Brain pericyte (primary cell): ENCODE data around the gene ERI3.

Experiments
- DNase-seq: peaks from one replicate; pipeline ENCODE4 v3.0.0-alpha.2; 2012; ENCODE audit warnings: low read depth, low spot score

ERI3 gene

GRCh38 chr1:44351289-44351688, 3.8 kb downstream of the ERI3 start:
- DNase-seq = no peak

GRCh38 chr1:44348061-44348485, 7.0 kb downstream of the ERI3 start:
- no peak for DNase-seq

DNA sequence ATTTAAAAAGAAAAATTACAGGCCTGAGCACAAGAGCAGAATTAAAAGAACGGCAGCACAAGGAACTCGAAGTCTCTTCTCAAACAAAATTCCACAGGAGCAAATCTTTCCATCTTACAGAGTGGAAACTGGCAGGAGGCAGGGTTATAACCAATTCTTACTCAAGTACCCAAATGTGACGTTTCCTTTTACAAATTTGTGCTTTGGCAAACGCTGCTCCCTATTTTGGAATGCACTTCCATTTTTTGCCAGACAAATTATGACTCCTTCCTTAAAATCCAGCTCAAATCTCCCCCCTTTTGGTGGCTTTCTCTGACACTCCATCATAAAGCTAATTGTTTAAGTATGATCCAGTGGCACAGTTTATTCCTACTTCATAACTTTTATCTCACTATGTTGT, 7.8 kb downstream of the ERI3 start:
- no peak for DNase-seq

GRCh38 chr1:44346878-44347277, 8.2 kb downstream of the ERI3 start:
- DNase-seq = no peak

- DNase-seq = no peak
These were observed 8.9 kb downstream of the ERI3 start for GRCh38 chr1:44346184-44346583.

DNA sequence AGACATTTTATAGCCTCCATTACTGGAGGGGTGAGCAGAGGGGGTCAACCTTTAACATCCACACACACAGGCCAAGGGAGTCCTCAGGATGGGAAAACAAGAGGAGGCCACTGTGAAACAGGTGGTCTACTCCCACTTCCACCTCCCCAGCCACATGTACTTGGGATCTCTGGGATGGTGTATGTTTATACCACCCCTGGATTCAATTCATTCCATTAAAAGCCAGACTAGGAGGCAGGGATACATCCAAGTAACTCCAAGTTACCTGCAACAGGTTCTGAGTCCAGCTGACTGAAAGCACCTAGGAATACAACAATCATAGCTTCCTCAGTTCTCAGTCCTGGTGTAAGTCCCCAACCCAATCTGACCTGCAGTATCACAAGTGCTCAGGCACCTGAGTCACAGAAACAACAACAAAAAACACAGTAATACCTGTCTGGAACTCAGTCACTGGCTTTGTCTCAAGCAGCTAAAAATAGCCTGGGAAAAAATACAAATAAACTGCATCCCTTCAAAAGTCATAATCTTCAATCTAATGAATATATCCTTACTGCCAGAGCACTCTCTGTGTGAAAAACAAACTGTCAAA, 9.8 kb downstream of the ERI3 start:
- no peak for DNase-seq

GRCh38 chr1:44339731-44340130, 15.3 kb downstream of the ERI3 start:
- DNase-seq = no peak

GRCh38 chr1:44338136-44338535, 16.9 kb downstream of the ERI3 start:
- DNase-seq = no peak

GRCh38 chr1:44336668-44337067, 18.4 kb downstream of the ERI3 start:
- no peak for DNase-seq

- no peak for DNase-seq
These were observed 20.1 kb downstream of the ERI3 start for GRCh38 chr1:44334968-44335367.

DNA sequence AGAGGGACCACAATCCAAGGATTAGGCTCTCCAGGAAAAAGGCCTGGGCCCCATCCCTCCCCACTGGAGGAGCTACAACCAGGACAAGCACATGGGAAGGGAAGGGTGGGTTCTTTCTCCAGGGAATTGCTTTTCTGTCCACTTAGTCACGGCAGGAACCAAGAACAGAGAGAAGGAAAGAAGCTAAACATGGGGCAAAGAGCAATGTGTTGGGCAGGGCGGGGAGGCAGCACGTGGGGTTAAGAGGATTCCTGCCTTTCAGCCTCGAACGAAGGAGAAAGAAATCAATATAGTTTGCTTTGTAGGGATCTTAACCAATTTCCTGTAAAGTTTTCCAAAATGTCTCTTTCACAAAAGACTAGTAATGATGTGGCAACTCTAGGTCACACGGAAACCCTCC, 21.7 kb downstream of the ERI3 start:
- DNase-seq = no peak

DNA sequence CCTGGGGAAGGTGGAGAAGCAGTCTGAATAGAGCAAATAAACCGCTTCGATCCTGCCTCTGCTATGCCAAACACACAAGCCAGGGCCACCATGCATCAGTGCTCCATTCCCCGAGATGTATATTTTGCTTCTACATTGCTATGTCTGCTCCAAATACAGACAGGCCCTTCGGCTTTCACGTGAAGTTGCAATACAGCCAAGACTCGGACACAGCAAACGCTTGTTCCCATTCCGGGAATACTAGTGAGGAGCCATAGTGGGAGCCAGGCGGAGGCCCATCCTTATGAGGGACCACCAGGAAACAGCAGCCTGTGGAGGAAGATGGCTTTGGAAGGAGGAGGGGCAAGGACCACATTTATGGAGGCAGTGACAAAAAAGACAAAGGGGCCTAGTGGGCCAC, 22.6 kb downstream of the ERI3 start:
- no peak for DNase-seq

DNA sequence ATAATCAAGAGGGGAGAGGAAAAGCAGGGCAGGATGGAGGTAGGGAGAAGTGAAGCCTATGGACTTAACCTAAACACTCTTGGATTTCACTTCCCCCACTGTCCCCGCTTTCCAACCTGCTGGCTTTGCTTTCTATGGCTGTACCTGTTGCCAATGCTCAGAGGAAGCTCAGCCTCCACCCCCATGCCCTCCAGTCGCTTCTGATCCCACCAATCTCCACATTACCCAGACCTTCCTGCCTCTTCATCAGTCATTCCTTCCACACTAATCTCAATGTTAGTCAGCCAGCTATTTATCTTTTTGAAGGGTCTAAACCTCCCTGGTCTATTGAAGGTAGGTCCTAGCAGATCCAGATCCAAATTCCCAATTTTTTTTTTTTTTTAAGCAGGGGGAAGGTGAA, 24.1 kb downstream of the ERI3 start:
- DNase-seq = no peak

GRCh38 chr1:44328671-44329416, 26.2 kb downstream of the ERI3 start:
- DNase-seq = no peak

- DNase-seq = peak; percentile 95
These were observed 27.2 kb downstream of the ERI3 start for GRCh38 chr1:44327679-44328491.

- no peak for DNase-seq
These were observed 28.1 kb downstream of the ERI3 start for GRCh38 chr1:44326821-44327465.

DNA sequence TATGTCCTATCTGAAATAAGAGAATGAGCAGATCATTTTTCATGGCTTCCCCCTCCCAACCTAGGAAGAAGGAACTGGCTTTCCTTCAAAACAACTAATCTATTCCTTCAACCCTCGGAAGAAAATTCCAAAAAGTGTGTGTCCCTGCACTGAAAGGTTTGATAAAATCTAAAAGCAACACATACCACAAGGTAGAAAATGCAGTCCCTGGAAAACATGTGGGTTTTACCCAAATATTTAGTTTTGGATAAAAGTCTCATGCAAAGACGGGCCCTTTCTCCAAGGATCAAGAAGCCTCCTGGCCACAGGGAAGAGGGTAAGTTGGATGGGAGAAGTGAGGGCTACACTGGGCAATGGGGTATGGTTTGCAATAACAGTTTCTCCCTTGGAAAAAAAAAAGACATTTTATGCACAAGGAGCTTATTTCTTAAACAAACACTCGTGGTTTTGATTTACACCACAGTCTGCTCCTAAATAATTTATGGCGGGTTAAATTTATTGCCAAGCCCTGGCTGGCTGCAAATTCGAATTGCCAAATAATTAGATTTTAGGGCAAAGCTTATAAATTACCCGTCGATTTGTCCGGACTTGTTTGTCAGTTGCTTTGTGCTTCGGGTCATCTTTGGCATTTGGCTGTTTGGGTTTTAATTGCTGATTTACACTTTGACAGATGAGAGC, 28.9 kb downstream of the ERI3 start:
- DNase-seq = no peak

- DNase-seq = no peak
These were observed 31.1 kb downstream of the ERI3 start for GRCh38 chr1:44323947-44324346.

- no peak for DNase-seq
These were observed 32.7 kb downstream of the ERI3 start for GRCh38 chr1:44322367-44322766.

DNA sequence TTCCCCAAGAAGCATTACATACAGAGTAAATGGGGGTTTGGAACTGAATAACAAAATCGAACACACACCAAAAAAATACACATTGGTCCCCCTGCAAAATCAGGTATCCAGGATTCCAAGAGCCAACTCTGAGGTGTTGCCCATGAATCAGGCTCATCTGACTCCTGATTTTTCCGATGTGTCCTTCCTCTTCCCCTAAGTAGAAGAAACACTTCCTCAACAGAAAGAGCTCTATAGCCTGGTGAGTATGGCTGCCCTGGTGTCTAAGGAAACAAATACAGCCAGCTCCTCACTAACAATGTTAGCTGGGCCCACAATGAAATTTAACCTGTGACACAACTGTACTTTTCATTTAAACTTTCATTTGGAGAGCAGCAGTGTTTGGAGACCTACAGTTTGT, 33.6 kb downstream of the ERI3 start:
- no peak for DNase-seq
